HG03342 (cell line): ENCODE measurements around the gene CFAP157.

Experiments used
- ATAC-seq: cut with Tn5 transposase; IDR thresholded peaks from one replicate; pipeline ENCODE4 v1.9.1; 2021; ENCODE audit warnings: mild to moderate bottlenecking, moderate library complexity; ENCODE audit not compliant: unreplicated experiment

Gene CFAP157

DNA sequence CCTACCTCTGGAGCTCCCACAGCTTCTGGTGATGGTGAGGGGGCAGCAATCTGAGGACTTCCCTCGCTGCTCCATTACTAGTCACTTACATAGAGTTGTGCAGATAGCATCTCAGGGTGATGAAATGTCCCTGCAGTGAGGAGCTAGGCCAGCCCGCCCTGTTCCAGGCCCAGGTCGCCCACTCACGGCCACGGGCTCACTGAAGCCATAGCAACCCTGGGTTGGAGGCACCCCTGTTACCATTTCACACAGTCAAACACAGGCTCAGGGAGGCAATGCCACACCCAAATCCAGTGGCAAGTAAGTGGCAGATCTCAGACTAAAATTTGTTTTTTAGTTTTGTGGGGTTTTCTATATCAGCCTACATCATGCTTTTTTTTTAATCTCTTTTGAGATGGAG lies 52.1 kb downstream of the CFAP157 start:
- ATAC-seq: no peak

DNA sequence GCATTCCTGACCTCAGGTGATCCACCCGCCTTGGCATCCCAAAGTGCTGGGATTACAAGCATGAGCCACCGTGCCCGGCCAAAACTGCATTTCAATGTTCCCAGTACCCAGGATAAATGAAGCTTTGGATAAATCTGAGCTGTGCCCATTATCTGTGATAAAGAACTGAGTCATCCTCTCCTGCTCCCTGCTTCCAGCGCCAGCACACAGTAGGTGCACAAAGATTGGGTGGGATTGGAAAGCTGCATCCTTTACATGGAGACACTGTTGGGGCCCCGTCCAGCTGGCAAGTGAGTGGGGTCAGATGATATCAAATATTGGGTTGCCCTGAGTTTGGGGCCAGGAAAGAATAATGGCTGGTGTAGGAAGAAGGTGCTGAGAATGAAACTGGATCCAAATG lies 54.3 kb downstream of the CFAP157 start:
- ATAC-seq: no peak

DNA sequence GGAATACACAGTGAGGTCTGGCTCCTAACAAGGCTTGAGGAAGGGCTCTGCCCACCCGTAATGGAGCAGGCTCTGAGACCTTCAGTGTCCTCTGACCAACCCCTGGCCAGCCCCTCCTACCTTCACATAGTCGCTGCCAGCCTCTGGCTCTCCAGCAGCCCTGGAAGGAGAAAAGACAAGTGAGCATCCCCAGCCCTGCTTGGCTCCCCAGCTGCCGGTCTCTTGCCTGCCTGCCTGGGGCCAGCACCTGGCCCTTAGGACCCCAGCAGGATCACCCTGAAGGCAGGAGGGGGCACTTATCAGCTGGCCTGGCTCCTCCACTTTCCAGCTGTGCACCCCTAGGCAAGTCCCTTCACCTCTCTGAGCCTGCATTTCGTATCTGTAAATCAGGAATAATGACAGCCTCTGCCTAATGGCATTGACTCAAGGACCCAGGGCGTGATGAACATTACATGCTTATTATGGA lies 54.7 kb downstream of the CFAP157 start:
- ATAC-seq: no peak

DNA sequence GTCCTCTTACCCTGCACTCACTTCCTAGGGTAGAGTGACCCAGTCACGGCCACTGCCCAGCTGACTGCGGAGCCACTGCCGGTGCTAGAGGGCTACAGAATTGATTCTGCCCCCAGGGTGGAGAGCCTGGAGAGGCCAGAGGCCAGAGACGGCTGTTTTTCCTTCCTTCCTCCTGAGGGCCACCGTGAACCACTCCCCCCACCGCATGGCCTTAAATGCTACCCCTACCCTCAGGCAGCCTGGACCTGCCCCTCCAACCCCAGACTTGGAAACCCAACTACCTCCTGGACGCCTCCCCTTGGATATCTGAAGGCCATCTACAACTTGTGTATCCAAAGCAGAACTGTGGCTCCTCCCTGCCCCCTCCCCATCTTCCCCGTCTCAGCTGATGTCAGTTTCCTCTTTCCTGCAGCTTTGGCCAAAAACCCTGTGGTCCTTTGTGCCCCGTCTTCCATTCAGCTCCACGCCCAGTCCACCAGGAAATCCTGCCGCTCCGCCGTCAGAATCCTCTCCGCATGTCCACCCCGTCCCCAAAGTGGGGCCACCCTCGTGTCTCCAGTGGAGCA lies 55.4 kb downstream of the CFAP157 start:
- no peak for ATAC-seq

DNA sequence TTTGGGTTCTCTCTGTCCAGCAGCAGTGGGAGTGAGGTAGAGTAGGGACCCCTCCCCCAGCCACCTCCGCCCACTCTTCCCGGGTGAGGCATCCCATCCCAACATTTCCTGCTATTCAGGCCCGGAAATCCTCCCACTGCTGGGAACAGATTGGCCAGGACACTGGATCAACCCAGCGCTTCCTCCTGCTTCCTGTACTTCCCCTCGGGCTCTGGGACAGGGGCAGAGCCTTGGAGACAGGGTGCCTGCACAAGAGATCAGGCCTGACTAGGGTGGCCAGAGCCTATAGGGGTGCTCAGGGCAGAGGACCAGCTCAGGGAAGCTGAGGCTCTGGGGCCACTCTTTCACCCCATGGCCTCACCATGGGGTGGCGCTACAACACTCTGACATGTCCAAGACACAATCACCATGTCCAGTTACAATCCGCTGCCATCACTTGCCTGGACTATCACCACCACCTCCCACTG lies 57.2 kb downstream of the CFAP157 start:
- no peak for ATAC-seq

DNA sequence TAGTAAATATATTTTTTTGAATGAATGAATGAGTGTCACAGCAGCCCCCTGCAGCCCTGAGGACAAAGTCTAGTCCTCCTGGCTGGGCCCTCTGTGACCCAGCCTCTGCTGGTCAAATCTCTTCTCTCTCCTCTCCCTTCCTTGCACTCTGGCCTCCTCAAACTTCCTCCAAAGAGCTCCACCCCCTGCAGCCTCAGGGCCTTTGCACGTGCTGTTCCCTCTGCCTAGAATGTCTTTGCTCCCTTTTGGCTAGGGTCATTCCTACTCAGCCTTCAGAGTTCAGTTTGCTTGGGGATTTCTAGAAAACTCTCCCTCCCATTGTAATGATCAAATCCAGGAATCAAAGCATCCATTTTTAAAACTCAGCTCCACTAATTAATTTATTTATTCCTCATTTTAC lies 58.6 kb downstream of the CFAP157 start:
- no peak for ATAC-seq
